GM12892 (cell line): ENCODE data around the gene TNRC6C.

Experiments used
- POLR2A ChIP-seq: IDR thresholded peaks from 2 replicates; pipeline ENCODE4 v1.6.1; 2011; ENCODE audit warnings: low read depth, low read length, control low read depth
- POLR2AphosphoS5 ChIP-seq: IDR thresholded peaks from 2 replicates; pipeline ENCODE4 v1.6.1; 2011; ENCODE audit warnings: low read depth, low read length, control low read depth

GRCh38 chr17:78111727-78112517 is 153.4 kb downstream of the TNRC6C start:
- TF ChIP-seq POLR2A (no peak), POLR2AphosphoS5 (no peak)
